IMR-90 (cell line): ENCODE results near the gene CCDC13.
A peak's percentile ranks its signal among the peaks of the same experiment; 100 is the strongest.

Experiments
- BHLHE40 ChIP-seq: fragments of 150-350 bp; IDR thresholded peaks from 2 replicates; pipeline ENCODE4 v1.6.1; 2016; ENCODE audit warnings: mild to moderate bottlenecking, low read depth, low read length
- CEBPB ChIP-seq: IDR thresholded peaks from 2 replicates; pipeline ENCODE4 v1.6.1; 2012; ENCODE audit warnings: low read depth, low read length, improper control_type of control experiment
- CTCF ChIP-seq: conservative IDR thresholded peaks from 2 replicates; pipeline ENCODE4 v1.5.1; 2012; ENCODE audit warnings: mild to moderate bottlenecking, low read depth, low read length, improper control_type of control experiment
- ELK1 ChIP-seq: fragments of 150-350 bp; IDR thresholded peaks from 2 replicates; pipeline ENCODE4 v1.6.1; 2016; ENCODE audit warnings: low read depth, mild to moderate bottlenecking, low read length, moderate library complexity, borderline replicate concordance
- FOS ChIP-seq: fragments of 150-350 bp; IDR thresholded peaks from 2 replicates; pipeline ENCODE4 v1.6.1; 2016; ENCODE audit warnings: low read depth, low read length
- MAZ ChIP-seq: IDR thresholded peaks from 2 replicates; pipeline ENCODE4 v1.6.1; 2012; ENCODE audit warnings: low read depth, mild to moderate bottlenecking, low read length, improper control_type of control experiment, moderate library complexity, borderline replicate concordance
- MXI1 ChIP-seq: IDR thresholded peaks from 2 replicates; pipeline ENCODE4 v1.6.1; 2012; ENCODE audit warnings: low read depth, mild to moderate bottlenecking, low read length, moderate library complexity, borderline replicate concordance
- NFE2L2 ChIP-seq: fragments of 150-350 bp; IDR thresholded peaks from 2 replicates; pipeline ENCODE4 v1.6.1; 2016; ENCODE audit warnings: low read depth, mild to moderate bottlenecking, low read length
- POLR2A ChIP-seq: IDR thresholded peaks from 2 replicates; pipeline ENCODE4 v1.6.1; 2012; ENCODE audit warnings: mild to moderate bottlenecking, low read depth, low read length
- RAD21 ChIP-seq: IDR thresholded peaks from 2 replicates; pipeline ENCODE4 v1.6.1; 2012; ENCODE audit warnings: low read length, improper control_type of control experiment
- RCOR1 ChIP-seq: IDR thresholded peaks from 2 replicates; pipeline ENCODE4 v1.6.1; 2012; ENCODE audit warnings: mild to moderate bottlenecking, low read length, improper control_type of control experiment; ENCODE audit not compliant: insufficient replicate concordance
- RFX5 ChIP-seq: IDR thresholded peaks from 2 replicates; pipeline ENCODE4 v1.8.0; 2012; ENCODE audit warnings: low read depth, mild to moderate bottlenecking, low read length, moderate library complexity
- SMC3 ChIP-seq: fragments of 150-350 bp; IDR thresholded peaks from 2 replicates; pipeline ENCODE4 v1.6.1; 2016; ENCODE audit warnings: low read depth, mild to moderate bottlenecking, antibody characterized with exemption, low read length, moderate library complexity
- USF2 ChIP-seq: fragments of 150-350 bp; IDR thresholded peaks from 2 replicates; pipeline ENCODE4 v1.6.1; 2017; ENCODE audit warnings: mild to moderate bottlenecking, antibody characterized with exemption, low read length, low read depth

GRCh38 chr3:42732829-42733459, 40.1 kb downstream of the CCDC13 start:
- TF ChIP-seq BHLHE40 (no peak), USF2 (no peak), CTCF (0 out of 2 replicates have a peak, but pooled peaks have one; percentile 5), POLR2A (no peak), RFX5 (no peak), SMC3 (no peak), RAD21 (no peak), NFE2L2 (no peak), ELK1 (no peak), RCOR1 (no peak), MXI1 (no peak), MAZ (no peak), FOS (no peak), CEBPB (no peak)
